Left ventricle myocardium superior (tissue), 1 donor: ENCODE data around the gene SCRN2. TPM values are rescaled to one million over a fixed set of nuclear protein-coding genes. Genes with fewer than 3 reads are reported as not detected.

Source experiments
- ATAC-seq: fragments of 200-7000 bp; cut with Tn5 transposase; one replicate; pipeline ENCODE4 v1.9.1; 2020; ENCODE audit warnings: mild to moderate bottlenecking, moderate library complexity
- DNase-seq: peaks from one replicate; pipeline ENCODE4 v3.0.0-alpha.2; 2020
- intact Hi-C: fragments of 100-400 bp; cut with micrococcal nuclease; formaldehyde crosslinking; loops from one replicate; pipeline ENCODE4 v1.11.0; 2022
- total RNA-seq: library from RNA; stranded (reverse); fragmentation: NEBNext Ultra II Directional; extraction: Animal tissue kit (Norgen Biotek cat#: 25700); gene quantifications from one replicate; pipeline ENCODE4 v1.2.1, GENCODE V29; 2021
- donor health status: DM: no; HTN: yes; CAD: no; lungs with severe emphysema.

Gene SCRN2
- total RNA-seq, 1 donor from 2014 or later = 33.8 TPM

DNA sequence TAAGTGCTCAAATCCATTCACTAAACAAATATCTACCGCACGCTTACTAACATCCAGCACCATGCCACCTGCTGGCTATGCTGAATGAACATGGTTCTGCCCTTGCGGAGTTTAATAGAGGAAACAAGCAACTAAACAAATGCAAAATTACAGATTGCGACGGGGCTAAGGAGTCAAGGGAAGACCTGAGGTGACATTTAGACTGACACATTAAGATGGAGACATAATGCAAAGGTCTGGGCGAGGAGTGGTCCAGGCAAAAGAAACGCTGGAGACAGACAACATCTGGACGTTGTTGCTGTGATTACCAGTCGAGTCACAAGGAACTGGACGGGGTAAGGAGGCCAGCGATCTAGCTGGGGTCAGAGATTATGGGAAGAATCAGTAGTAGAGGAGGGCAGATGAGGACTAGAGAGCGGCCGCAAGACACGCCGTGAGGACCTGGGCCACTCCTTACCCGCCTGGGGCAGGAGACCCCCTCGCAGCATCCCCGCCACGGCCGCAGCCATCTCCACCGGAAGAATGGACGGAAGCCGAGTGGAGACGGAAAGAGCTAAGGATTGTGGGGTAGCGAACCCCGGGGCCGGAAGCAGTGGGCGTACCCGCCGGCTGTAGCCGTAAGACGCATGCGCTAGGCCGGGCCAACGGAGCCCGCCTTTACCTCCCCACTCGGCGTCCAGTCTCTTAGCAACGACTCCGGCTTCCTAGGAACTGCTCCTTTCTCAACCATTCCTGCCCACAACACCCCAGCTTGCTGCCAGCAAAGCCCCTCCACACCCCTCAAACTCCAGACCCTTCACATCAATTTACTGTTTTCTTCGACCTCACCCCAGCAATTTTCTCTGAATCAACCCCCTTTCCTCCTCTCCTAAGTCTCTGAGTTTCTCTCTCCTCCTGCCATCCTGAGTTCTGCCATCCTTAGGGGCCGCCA is 9.8 kb downstream of the SCRN2 start, which contains the start of the genes LRRC46 and MRPL10:
Gene LRRC46 (plus strand): TSS at position 668 of the 931 bp plus-strand sequence. CDS start 320 bp downstream, outside the sequence.
Gene MRPL10 (minus strand): TSS at position 539 of the 931 bp plus-strand sequence. CDS start 30 bp downstream, at position 509.
- ATAC-seq (peak; percentile 97), DNase-seq (peak; percentile 96)
- intact Hi-C loops = no loop called here

GRCh38 chr17:47830396-47831002 is 10.6 kb downstream of the SCRN2 start:
- intact Hi-C loops = no loop called here
- DNase-seq (no peak), ATAC-seq (no peak)

DNA sequence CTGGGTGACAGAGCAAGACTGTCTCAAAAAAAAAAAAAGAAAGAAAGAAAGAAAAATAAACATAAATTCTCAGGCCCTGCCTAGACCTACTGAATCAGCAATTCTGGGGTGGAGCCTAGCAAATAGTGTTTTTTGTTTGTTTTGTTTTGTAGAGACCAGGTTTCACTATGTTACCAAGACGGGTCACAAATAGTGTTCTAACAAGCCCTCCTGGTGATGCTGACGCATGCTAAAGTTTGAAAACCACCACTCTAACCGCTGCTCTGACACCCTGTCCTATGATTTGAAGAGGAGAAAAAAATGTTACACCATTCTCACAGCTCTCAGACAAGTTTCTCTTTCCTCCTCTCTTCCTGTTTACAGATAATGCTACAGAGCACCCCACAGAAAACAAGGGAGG is 11.2 kb downstream of the SCRN2 start:
- no peak for ATAC-seq
- intact Hi-C loops = no loop called here
- no peak for DNase-seq

GRCh38 chr17:47823519-47823918 is 17.6 kb downstream of the SCRN2 start:
- DNase-seq = no peak
- intact Hi-C loops = no loop called here

GRCh38 chr17:47822785-47823184 is 18.3 kb downstream of the SCRN2 start:
- ATAC-seq (no peak), DNase-seq (no peak)
- intact Hi-C loops = no loop called here

More at GRCh38 chr17:47823519-47823918, 17.6 kb downstream of the SCRN2 start:
- ATAC-seq = no peak

- peak; percentile 89 for ATAC-seq
- intact Hi-C loops = no loop called here
- DNase-seq = peak; percentile 74
Observed at GRCh38 chr17:47821424-47822391, 19.4 kb downstream of the SCRN2 start, which contains the start of gene OSBPL7. Gene OSBPL7, minus strand, starts transcription at chr17:47821794. Its CDS starts 1,516 bp downstream, at chr17:47820278.

- ATAC-seq = no peak
- intact Hi-C loops = no loop called here
- no peak for DNase-seq
Observed at GRCh38 chr17:47821031-47821423, 20.0 kb downstream of the SCRN2 start.

DNA sequence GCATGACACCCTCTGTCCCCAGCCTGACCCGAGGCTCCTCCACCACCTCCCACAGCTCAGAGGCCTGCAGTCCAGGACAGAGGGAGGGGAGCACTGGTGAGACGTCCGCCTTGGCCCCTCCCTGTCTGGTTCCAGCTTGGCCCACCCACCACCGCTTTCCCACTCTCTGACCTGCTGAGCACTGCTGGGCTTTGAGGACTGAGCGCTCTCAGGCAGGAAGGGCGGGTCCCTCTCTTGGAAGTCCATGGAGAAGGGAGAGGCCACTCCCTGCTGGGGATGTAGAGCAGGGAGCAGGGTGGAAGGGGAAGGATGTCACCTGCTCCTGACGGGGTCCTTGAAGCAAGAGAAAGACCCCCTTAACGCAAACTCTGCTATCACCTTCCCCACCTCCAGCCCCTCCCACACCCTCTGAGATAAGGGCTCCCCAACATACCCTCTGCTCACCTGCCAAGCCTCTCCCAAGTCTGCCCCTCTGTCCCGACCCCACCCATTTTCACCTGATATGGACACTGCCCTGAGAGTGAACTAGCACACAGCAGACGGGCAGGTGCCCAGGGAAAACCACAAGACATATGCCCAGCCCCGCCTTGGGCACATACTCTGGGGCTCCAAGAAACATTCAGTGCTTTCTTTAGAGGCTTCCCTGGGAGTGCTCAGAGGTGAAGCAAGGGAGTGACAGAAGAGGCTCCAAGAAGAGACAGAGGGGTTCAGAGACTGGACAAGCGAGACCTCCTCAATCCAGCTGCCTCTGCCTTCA is 20.9 kb downstream of the SCRN2 start:
- intact Hi-C loops = no loop called here
- DNase-seq = no peak
- peak; percentile 6 for ATAC-seq

GRCh38 chr17:47819475-47819874 is 21.6 kb downstream of the SCRN2 start:
- intact Hi-C loops = no loop called here
- DNase-seq = no peak
- ATAC-seq = no peak

DNA sequence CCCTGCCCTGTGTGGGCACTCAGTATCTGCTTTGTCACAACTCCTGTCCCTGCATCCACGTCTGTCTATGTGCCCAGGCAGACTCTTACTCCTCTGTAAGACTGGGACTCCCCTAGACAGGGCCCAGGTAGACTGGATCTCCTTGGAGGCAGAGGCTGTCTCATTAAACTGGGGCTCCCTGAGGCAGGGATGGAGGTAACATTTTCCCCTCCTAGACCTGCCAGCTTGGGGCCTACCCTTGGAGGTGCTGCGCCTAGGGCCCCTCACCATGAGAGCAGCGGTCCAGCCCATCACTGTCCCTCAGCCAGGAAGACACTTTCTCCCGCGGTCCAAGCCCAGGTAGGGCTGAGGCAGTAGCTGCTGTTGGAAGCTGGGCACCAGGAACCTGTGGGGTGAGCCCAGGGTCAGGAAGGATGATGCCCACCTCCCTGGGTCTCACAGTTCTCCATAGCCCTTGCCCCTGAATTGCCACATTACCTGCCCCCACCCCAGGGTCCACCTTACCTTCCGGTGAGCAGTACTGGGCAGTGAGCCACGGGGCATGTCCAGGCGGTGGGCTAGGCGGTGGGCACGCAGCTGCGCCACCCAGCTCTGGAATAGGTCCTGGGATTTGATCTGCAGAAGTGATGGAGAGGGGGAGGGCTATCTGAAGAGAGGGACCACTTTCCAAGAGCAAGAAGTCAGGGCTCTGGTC is 22.9 kb downstream of the SCRN2 start:
- DNase-seq (no peak), ATAC-seq (no peak)
- intact Hi-C loops = no loop called here

GRCh38 chr17:47816947-47817346 is 24.1 kb downstream of the SCRN2 start:
- DNase-seq = no peak
- intact Hi-C loops = no loop called here
- ATAC-seq = no peak

DNA sequence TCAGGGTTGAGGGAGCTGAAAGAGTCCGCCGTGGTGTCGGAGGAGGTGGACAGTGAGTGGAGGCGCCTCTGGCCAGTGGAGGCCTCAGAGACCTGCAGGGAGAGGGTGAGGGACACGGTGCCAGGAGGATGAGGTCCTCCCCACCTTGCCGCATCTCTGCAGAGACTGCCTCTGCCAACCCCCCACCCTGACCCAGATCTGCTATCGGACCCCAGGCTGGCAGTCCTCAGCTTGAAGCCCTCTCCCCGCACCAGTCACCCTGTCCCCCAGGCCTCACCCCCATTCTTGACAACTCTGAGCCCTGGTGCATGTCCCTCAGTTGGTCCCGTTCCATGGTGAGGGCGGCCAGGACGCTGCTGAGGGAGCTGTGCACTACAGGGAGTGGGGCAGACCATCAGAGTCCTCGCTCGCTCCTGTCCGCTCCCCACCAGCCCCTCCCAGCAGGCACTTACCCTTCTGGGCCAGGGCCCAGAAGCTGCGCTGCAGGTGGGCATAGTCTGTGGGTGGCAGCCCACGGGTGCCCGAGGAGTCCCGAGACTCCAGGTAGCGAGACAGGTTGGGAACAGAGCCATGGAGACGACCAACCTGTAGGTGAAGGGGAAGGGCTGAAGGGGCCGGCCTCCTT is 24.9 kb downstream of the SCRN2 start:
- ATAC-seq = no peak
- DNase-seq = no peak
- intact Hi-C loops = no loop called here

- intact Hi-C loops = no loop called here
- DNase-seq (no peak), ATAC-seq (no peak)
Observed at GRCh38 chr17:47815106-47815918, 25.8 kb downstream of the SCRN2 start.

GRCh38 chr17:47813512-47814031 is 27.5 kb downstream of the SCRN2 start:
- no peak for ATAC-seq
- intact Hi-C loops = no loop called here
- no peak for DNase-seq

DNA sequence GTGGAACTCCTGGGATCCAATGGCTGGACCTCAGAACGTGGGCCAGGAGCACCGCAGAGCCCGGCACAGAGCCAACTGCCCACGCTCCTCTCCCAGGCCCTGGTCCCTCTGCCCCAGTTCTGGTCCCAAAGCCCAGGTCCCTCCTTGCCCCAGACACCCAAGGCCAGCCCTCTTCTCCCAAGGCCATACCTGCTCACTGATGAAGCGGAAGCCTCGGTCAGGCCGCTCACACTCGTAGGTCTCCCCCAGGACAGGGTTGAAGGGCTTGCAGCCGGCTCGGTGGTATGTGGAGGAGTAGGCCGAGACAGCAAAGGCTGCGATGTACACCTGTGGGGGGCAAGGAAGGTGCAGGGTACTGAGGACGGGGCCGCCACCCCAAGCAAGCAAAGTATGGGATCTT is 28.0 kb downstream of the SCRN2 start:
- intact Hi-C loops = no loop called here
- ATAC-seq = no peak
- no peak for DNase-seq

- ATAC-seq (no peak), DNase-seq (no peak)
- intact Hi-C loops = no loop called here
Observed at GRCh38 chr17:47812146-47812920, 28.7 kb downstream of the SCRN2 start.
